ENCODE data around the gene OLFM4.

Gene OLFM4

DNA sequence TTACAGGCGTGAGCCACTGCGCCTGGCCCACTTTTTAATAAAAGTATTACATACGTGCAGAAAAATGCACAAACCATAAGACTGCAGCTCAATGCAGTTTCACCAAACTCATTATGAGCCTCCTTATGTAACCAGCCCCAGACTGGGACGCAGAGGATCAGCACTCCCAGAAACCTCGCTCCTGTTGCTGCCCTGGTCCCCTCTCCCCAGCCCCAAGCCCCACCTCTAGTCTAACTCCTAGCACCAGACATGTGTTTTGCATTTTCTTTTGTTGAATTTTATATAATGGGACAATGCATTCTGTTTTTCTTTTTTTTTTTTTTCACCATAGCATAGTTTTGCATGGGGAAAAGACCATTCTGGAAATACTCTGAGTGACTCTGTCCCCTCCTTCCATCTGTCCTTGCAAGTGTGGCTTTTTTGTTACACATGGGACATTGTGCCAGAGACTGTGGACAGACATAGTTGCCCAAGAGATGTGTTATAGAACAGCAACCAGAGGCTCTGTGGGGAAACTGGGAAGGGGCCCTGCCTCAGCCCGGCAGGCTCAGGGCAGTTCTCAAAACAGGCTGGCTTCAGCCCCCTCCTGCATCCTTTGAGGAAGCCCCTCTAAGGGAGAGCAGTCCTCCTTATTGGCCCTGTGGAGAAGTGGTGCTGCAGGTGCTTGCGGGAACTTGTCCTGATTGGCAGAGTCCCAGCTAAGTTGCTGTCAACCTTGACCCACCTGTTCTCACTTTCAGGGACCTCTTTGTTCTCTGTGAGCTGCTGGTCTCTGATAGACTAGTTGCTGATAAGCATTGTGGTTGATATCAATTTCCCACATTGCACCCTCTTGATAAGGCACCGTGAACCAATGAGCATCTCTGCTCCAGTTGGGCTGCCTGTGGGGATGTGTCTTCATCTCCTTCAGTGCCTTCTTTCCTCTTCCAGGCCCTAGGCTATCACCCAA lies 13.8 kb upstream of the OLFM4 start:
- DNase-seq (ENCODE audit: low spot score) = no peak

DNA sequence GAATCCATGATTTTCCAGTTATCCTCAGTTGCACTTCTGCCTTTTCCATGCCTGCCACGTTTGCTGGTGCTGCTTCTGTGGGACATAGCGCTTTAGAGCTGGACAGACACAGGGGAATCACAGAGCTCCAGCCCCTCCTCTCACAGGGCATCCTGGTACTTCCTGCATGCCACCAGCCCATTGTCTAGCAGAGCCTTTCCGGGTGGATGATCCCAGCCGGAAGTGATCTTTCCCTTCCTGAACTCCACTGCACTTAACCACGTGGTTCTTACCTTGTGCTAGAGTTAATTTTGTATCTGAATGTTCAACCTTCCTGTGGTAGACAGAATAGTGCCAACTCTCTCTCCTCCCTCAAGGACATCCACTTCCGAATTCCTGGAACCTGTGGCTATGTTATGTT lies 12.6 kb upstream of the OLFM4 start:
- no peak for DNase-seq (ENCODE audit: low spot score)

DNA sequence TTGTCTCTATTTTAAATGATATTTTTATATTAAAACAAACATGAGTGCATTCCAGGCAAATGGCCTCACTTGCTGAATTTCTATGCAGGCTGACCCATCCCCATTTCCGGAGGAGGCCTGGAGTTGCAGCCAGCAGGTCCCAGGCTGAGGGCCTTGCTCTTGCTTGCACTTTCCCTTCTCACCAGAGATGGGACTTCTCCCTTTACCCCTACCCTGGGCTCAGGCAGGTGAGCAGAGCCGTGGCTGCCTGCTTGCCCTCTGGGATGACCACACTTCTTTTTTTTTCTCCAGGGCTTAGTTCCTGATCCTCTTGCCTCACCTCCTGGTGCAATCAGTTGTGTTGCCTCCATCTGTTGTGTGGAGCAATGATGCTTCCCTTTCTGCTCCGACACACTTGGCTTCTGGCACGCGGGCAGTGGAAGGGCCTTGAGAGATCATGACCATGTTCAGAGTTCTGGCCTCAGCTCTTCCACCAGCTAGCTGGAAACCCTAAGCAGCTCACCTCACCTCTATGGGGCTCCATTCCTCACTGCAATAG lies 11.1 kb upstream of the OLFM4 start:
- DNase-seq (ENCODE audit: low spot score) = no peak

DNA sequence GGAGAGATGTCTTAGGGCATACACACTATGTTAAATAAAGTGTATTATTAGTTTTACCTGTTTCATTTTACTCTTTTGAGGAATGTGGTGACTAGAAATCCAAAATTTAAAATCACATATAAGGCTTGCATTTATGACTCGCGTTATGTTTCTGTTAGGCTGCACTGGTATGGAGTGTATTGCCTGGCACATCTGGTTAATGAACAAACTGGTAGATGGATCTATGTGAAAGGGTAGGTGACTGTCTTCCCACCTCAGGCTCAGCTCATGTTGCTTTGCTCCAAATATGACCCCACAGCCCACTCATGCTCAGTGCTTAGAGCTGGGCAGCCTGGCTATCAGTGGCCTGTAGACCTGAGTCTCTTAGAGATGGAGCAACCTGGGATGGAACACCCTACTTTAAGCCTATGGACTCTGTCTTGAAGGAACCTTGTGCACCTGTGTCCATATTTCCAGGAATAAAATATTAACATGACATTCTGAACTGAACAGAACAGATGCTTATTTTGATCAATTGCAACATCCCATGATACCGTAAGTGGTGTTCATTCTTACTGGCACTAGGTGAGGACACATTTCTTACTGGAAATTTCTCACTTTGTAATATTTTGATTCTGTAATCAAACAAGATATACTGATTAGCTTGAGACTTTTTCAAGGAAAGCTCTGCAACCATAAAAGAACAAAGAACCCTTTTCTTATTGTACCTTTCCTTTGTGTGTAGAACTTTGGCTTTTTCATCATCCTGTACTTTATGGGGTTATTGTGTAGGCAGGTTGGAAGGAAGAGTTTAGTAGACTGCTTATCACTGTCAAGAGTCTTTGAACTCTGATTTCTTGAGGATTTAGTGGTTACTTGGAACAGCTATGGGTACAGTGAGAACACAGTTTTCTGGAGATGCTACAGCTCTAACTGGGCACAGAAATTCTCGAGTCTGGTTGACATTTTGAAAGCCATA lies 9.6 kb upstream of the OLFM4 start:
- no peak for DNase-seq (ENCODE audit: low spot score)

DNA sequence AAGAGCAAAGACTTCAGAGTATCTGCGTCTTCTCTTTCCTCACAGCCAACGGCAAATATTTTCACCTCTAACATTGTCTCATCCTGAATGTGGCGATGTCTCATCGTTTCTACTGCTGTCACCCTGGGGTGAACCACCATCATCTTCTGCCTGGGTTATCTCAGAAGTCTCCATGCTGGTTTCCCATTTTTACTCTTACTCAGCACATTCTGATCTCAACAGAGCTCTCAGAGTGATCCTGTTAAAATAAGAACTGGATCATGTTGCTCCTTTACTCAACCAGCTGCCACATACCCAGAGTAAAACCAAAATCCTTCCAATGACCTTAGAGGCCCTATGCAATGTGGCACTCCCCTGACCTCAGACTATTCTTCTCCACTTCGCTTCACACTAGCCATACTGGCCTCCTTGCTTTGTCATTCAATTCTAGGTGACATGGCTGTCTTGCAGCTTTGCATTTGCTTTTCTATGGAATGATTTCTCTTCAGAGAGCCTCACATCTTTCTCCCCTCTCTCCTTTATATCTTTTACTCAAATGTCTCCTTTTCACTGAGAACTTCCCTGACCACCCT lies 7.8 kb upstream of the OLFM4 start:
- DNase-seq (ENCODE audit: low spot score) = no peak

DNA sequence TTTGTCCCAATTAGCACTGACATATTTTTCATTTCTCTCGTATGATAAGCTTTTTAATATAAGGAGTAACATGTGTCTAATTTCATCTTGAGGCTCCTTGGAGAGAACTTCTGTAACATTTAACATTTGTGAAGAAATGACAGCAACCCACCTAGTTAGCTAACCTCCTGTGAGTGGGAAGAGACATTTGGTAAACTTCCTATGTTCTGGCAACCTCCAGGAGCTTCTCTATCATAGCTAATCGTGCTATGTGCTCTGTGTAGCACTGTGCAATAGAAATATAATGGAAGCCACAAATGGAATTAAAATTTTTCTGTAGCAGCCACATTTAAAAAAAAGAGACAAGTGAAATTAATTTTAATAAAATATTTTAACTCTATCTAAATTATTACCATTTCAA lies 5.4 kb upstream of the OLFM4 start:
- no peak for DNase-seq (ENCODE audit: low spot score)

DNA sequence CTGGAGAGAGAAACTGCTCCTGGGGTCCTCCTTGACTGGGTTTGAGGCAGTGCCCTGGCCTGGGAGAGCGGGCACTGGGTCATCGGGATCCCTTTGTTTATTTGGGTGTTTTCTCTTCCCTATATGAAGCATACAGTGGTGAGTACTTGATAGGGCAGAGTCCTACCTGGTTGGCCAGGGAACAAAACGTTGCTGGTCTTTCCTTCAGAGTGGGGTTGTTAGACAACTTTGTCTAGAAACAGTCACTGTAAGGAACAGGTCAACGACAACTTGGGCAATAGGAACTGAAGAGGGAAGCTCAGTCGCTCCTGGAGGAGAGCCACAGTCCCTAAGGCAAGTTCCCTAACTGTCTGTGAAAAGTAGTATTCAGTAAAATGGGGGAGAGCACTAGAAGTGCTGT lies 550 bp upstream of the OLFM4 start:
- DNase-seq (ENCODE audit: low spot score) = no peak

DNA sequence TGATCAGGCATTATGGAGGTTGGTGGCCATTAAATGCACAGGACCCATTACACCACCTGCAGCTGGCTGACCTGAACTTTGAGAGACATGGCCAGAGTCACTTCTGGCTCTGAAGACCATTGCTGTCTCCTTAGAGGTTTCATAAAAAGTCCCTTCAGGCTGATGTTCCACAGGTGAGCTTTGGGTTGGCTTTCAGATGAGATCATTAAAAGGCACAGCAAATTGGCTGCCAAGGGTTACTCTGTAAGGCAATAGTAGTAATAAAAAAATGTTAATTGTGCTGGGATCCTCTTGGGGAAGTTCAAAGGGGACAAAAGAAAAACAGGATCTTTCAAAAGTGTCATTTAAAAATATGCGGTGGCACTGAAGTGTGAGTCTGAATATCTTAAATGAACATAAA lies 4.2 kb downstream of the OLFM4 start:
- DNase-seq (ENCODE audit: low spot score) = no peak

DNA sequence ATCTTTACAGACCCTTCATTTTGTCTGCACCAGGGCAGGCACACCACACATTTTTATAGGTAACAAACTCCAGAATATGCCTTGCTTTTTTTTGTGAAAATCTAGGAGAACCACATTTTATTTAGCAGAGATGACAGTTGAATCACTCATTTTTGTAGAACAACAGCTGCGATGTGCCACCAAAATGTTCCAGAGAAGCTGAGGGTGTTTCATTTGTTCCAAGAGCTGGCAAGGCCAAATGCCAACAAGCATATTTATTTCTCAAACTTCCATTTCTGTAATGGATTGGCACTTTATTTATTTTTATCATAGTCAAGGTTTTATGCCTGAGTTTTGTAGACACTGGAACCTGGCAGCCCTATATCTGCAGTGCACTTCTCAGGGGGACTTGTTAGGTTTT lies 10.4 kb downstream of the OLFM4 start:
- DNase-seq (ENCODE audit: low spot score) = no peak

DNA sequence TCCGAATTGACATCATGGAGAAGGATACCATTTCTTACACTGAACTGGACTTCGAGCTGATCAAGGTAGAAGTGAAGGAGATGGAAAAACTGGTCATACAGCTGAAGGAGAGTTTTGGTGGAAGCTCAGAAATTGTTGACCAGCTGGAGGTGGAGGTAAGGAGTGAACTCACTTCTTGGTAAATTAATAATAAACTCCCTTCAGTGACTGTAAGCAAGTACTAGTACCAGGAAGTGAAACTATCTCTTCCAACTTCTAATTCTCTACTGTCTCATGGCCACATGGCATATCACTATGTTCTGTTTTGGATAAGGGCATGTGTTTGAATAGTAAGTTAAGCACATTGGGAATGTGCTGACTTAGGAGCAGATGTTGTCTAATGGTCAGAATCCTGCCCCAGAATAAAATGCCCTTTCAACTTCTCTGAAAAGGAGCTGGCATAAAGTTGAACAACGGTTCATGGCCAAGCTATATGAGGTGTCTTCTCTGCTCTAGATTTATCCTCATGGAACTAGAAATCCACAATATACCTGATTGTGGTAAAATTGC lies 13.4 kb downstream of the OLFM4 start:
- DNase-seq (ENCODE audit: low spot score) = no peak

DNA sequence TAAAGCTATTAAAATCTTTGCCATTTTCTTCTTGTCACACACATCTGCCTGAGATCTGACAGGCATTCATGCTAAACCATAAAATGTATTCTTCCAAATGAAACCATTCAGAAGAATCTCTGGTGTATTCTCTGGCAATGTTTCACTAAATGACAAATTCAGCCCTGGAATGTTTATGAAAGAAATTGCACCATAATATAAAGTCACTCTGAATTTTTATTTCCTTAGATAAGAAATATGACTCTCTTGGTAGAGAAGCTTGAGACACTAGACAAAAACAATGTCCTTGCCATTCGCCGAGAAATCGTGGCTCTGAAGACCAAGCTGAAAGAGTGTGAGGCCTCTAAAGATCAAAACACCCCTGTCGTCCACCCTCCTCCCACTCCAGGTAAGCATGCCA lies 14.3 kb downstream of the OLFM4 start:
- no peak for DNase-seq (ENCODE audit: low spot score)

DNA sequence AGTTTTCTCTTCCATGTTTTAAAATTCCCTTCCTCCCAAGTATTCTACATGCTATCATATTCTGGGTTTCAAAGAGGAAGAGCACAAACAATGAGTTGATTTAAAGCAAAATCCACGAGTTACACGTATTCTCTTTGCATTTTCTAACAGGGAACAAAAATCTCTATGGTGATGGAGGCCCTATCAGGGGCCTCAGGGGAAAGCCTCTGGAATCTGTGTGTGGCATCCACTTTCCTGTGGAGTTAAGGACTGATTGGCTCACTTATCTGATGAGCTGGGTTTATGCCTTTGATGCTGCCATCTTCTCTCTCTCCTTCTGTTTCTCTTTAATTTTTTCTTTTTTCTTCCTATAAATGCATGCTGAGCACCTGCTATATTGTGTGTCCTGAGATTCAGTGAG lies 14.8 kb downstream of the OLFM4 start:
- no peak for DNase-seq (ENCODE audit: low spot score)

DNA sequence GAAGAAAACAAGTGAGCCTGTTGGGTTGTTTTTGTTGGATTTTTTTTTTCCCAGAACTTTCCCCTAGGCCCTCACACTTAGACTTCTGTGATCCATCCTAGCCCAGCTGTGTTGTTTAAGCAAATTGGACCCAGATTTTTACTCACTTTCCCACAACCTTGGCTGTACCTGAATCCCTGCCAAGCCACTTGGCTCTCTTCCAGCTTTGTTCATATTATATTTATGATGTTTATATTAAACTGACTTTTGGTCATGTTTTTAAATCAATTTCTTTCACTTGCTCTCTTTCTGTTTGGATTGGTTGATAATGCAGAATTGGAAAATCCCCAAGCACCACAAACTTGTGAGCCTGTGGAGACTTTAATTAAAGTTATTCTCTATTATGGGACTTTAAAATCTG lies 16.6 kb downstream of the OLFM4 start:
- no peak for DNase-seq (ENCODE audit: low spot score)

DNA sequence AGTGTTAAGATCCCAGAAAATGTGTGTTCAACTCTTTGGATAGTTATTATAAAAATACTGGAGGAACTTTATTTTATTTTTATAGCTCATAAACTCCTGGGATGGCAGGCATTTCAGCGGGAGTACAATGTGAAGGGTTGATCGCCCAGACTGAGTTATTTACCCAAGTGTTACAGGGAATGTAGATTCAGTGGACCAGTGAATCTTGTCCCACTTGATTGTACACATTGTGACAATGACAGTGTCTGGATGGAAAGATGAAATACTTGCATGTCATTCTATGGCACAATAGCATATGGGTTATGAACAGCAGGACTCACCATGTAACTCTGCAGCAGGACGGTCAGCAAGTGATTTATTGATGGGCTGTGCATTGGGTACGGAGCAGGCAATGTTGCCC lies 20.3 kb downstream of the OLFM4 start:
- no peak for DNase-seq (ENCODE audit: low spot score)

DNA sequence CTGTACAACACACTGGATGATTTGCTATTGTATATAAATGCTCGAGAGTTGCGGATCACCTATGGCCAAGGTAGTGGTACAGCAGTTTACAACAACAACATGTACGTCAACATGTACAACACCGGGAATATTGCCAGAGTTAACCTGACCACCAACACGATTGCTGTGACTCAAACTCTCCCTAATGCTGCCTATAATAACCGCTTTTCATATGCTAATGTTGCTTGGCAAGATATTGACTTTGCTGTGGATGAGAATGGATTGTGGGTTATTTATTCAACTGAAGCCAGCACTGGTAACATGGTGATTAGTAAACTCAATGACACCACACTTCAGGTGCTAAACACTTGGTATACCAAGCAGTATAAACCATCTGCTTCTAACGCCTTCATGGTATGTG lies 21.5 kb downstream of the OLFM4 start:
- no peak for DNase-seq (ENCODE audit: low spot score)

DNA sequence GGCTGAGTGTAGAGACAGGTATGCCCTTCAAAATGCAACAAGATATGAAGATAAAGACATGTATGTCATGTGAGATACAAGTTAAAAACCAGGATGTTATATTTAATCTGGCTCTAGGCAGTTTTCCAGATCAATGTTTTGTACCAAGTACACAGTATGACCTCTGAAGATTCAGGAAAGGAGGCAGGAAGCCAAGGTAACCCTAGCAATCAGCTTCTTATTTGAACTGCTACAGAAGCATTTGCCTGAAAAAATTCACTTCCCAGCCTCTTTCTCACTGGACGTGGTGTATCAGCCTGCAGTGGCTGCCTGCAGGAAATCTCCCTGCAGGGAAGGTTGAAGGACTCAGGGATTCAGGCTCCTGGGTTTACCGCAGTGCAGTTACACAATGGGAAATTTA lies 24.1 kb downstream of the OLFM4 start:
- no peak for DNase-seq (ENCODE audit: low spot score)

DNA sequence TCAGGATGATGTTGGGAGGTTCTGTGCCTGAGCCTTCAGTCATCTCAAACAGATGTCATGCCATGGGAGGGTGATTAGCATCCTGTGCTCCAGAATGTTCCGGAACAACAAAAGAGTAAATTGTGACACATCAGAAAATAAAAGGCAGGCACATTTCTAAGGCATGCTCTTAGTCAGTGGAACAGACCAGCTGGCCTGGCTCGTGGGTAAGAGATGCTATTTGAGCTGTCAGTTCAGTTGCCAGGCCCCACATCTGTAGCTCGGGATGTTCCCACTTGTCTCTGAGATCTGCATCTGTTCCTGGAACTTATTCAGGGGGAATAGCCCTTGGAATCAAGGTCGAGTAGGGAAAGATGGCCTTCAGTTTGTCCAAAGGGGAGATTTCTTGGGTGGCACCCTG lies 26.0 kb downstream of the OLFM4 start:
- no peak for DNase-seq (ENCODE audit: low spot score)

DNA sequence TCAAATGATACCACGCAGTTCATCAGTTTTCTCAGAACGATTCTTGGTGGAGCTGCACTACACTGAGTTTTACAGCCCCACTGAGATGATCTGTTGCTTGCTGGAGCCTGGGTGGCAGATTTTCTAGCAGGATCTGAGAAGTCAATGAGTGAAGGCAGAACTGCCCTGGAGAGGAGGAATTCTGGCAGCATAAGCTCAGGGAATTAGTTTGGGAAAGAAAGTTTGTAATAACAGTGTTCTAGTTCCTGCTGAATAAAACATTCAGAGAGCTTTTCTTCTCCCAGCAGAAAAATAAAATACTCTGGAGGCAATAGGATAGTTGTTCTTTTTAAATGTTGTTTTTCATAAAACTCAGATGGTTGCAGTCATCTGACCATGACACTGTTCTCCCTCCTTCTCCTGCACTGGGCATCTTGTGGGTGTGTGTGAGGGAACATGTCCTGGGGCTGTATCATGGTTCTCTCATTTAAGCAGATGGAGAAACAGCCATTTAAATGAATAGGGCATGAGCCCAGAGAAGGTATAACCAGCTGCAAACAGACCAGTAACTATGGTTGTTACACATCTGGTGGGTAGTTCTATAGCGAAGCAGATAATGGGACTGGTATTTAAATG lies 29.6 kb downstream of the OLFM4 start:
- no peak for DNase-seq (ENCODE audit: low spot score)

DNA sequence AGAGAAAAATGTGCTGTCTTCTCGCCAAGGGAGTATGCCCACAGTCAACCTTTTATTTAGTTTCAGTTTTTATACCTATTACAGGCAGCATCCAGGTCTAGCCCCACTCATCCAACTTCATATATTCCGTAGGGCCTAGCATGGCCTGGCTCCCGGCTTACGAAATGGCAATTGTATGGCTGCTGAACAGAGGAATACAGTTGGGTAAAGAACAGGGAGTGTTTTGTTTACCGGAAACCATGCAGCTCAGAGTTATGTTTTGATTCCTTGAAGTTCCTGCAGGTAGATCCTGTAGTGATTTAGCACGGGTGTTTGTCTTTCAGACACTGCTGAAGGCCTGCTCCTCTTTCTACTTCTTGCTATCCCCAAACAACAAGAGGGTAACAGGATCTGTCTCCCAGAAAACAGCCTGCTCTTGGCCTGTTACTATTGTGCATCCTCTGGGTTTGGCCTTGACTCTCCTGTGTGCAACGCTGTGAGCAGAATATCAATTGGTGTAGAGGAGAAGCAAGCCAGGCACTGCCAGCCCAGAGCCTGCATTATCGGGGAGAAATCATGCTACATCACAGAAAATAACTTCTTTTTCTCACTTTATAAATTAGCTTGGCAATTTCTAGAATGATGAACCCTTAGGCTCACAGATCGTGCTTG lies 32.4 kb downstream of the OLFM4 start:
- no peak for DNase-seq (ENCODE audit: low spot score)

DNA sequence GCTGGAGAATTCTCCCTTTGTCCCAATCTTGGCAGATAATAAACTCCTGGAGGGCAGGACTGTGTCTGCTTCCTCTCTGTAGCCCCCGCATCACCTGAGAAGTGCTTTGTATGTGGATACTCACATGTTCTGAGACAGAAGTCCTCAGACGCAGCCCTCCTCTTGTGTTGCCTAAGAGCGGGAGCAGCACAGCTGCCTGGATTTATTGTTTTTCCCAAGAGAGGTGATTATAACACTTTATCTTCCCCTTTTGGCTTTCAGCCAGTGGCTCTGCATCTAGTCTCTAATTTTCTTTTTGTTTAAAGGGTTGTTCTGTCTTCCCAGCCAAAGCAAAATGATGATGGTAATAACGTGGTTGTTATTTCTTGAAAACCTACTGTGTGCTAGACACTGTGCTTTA lies 36.1 kb downstream of the OLFM4 start:
- DNase-seq (ENCODE audit: low spot score) = no peak

DNA sequence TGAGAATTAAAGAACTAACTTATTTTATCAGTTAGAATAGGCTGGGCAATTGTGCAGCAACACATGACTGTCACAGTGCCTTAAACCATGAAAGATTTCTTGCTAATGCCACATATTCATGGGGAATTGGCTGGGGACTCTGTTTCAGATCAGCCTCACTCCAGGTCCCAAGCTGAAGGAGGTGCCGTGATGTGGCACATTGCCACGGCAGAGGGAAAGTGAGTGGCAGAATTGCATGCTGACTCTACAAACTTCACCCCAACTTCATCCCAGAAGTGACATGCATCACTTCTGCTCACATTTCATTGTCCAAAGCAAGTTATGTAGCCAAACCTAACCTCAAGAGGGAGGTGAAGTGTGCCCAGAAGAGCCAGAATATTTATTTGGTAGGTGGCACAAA lies 37.8 kb downstream of the OLFM4 start:
- no peak for DNase-seq (ENCODE audit: low spot score)
